Kidney (tissue), 14 donors: ENCODE measurements around the gene SLC12A9. TPM values are rescaled to one million over a fixed set of nuclear protein-coding genes. Genes with fewer than 3 reads are reported as not detected.

Experiments
- DNase-seq, 5 donors: peaks; one replicate each; pipeline ENCODE4 v3.0.0-alpha.2; 2013 to 2020
- FAIRE-seq: peaks from 2 replicates; lab custom pipeline; 2012; peaks lifted over from hg19 to GRCh38; lab: Jason Lieb, UNC
- H3K27ac ChIP-seq, 2 donors: one replicate each; pipeline ENCODE4 v1.7.0; 2013; ENCODE audit warnings: low read depth in 2 of 2, low read length in 2 of 2, inconsistent platforms in 1 of 2
- H3K27me3 ChIP-seq: one replicate; pipeline ENCODE4 v1.7.1; 2013; ENCODE audit warnings: low read length, inconsistent platforms; ENCODE audit not compliant: control insufficient read depth, insufficient read depth
- H3K36me3 ChIP-seq, 3 donors: one replicate each; pipeline versions ENCODE4 v1.7.0 to v1.7.1; 2013; ENCODE audit warnings: low read length in 3 of 3, control low read depth in 1 of 3, inconsistent platforms in 1 of 3; ENCODE audit not compliant: insufficient read depth in 3 of 3, control insufficient read depth in 2 of 3
- H3K4me1 ChIP-seq, 3 donors: one replicate each; pipeline versions ENCODE4 v1.7.0 to v1.7.1; 2013; ENCODE audit warnings: low read length in 3 of 3, inconsistent platforms in 1 of 3, low read depth in 1 of 3; ENCODE audit not compliant: control insufficient read depth in 2 of 3, insufficient read depth in 2 of 3
- H3K4me3 ChIP-seq, 3 donors: one replicate each; pipeline versions ENCODE4 v1.7.0 to v1.8.1; 2013; ENCODE audit warnings: low read length in 3 of 3, control low read depth in 1 of 3, inconsistent platforms in 1 of 3
- H3K9ac ChIP-seq, 3 donors: one replicate each; pipeline versions ENCODE4 v1.7.0 to v1.7.1; 2013; ENCODE audit warnings: low read length in 3 of 3, control low read depth in 1 of 3, inconsistent platforms in 1 of 3
- H3K9me3 ChIP-seq, 3 donors: one replicate each; pipeline versions ENCODE4 v1.7.0 to v1.7.1; 2013; ENCODE audit warnings: low read length in 3 of 3, control low read depth in 1 of 3, inconsistent platforms in 1 of 3; ENCODE audit not compliant: control insufficient read depth in 2 of 3, insufficient read depth in 1 of 3
- intact Hi-C: fragments of 100-400 bp; cut with DNase I; formaldehyde crosslinking; loops from one replicate; pipeline ENCODE4 v1.11.1; 2022
- polyA plus RNA-seq: library from polyadenylated mRNA; stranded (reverse); fragments of 350-450 nt; fragmentation: Illumina TruSeq; extraction: RNeasy Lipid Tissue Mini Kit (QIAGEN cat#74804); gene quantifications from one replicate; pipeline ENCODE4 v1.2.3, GENCODE V29; 2014; ENCODE audit warnings: low read depth, low replicate concordance; ENCODE audit not compliant: insufficient read depth
- total RNA-seq: library from RNA; stranded (reverse); fragmentation: NEBNext Ultra II Directional; extraction: Animal tissue kit (Norgen Biotek cat#: 25700); gene quantifications from one replicate; pipeline ENCODE4 v1.2.1, GENCODE V29; 2021
- TF ChIP-seq, protein P1 (sequence below): IDR thresholded peaks from 3 replicates; pipeline ENCODE4 v1.5.1; 2012; ENCODE audit warnings: mild to moderate bottlenecking, moderate library complexity, borderline replicate concordance; ENCODE audit not compliant: insufficient read depth; ENCODE audit errors: extremely low read depth
- donor health status: control.
- donor health status: control.
- donor health status: control.
- donor health status: control.
- donor health status: control.
- donor health status: DM: yes; HTN: yes; CAD: no.
- donor health status: Normal renal cell carcinoma (clear cell type).

SLC12A9 gene
- total and polyA plus RNA-seq, 2 donors from 2014 or later, result 19.7 to 29.9 TPM

GRCh38 chr7:100885440-100886141 lies 33.1 kb downstream of the SLC12A9 start:
- Histone ChIP-seq H3K4me1 (peaks cover 0 to 18% (median 4%) of the 10 kb centered on the region in 3 donors), H3K9ac (no peak overlapping the region), H3K27ac (no peak overlapping the region), H3K36me3 (peaks cover 16 to 69% (median 41%) of the 10 kb centered on the region in 3 donors), H3K9me3 (no peaks in the 10 kb centered on the region), H3K27me3 (no peaks in the 10 kb centered on the region), H3K4me3 (no peak overlapping the region)
- intact Hi-C loops, result no loop called here
- DNase-seq (peak in 1 of 5 donors; percentile 35), FAIRE-seq (no peak)
- TF ChIP-seq, protein P1, sequence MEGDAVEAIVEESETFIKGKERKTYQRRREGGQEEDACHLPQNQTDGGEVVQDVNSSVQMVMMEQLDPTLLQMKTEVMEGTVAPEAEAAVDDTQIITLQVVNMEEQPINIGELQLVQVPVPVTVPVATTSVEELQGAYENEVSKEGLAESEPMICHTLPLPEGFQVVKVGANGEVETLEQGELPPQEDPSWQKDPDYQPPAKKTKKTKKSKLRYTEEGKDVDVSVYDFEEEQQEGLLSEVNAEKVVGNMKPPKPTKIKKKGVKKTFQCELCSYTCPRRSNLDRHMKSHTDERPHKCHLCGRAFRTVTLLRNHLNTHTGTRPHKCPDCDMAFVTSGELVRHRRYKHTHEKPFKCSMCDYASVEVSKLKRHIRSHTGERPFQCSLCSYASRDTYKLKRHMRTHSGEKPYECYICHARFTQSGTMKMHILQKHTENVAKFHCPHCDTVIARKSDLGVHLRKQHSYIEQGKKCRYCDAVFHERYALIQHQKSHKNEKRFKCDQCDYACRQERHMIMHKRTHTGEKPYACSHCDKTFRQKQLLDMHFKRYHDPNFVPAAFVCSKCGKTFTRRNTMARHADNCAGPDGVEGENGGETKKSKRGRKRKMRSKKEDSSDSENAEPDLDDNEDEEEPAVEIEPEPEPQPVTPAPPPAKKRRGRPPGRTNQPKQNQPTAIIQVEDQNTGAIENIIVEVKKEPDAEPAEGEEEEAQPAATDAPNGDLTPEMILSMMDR, result no peak

GRCh38 chr7:100886142-100886935 lies 33.8 kb downstream of the SLC12A9 start:
- DNase-seq, result peak in 1 of 5 donors; percentile 37
- TF ChIP-seq, protein P1, result no peak
- H3K36me3 ChIP-seq, result peaks cover 16 to 65% (median 39%) of the 10 kb centered on the region in 3 donors
- FAIRE-seq, result no peak
- no peak overlapping the region for H3K9ac ChIP-seq
- H3K27ac ChIP-seq, result no peak overlapping the region
- H3K4me3 ChIP-seq, result no peak overlapping the region
- H3K4me1 ChIP-seq, result peaks cover 0 to 18% (median 4%) of the 10 kb centered on the region in 3 donors
- intact Hi-C loops, result no loop called here
- no peaks in the 10 kb centered on the region for H3K9me3 ChIP-seq
- H3K27me3 ChIP-seq, result no peaks in the 10 kb centered on the region

DNA sequence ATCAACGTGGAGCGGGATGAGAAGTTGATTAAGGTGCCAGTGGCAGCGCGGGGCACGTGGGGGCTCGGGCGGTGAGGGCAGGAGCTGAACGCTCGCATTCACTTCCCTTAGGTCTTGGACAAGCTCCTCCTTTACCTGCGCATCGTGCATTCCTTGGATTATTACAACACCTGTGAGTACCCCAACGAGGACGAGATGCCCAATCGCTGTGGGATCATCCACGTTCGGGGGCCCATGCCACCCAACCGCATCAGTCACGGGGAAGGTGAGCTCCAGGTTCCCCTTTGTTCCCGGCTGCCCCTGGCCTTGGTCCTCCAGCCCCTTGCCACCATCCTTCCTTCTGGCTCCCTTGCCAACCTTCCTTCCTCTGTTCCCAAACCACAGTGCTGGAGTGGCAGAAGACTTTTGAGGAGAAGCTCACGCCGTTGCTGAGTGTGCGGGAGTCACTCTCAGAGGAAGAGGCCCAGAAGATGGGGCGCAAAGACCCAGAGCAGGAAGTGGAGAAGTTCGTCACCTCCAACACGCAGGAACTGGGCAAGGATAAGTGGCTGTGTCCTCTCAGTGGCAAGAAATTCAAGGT lies 34.5 kb downstream of the SLC12A9 start:
- TF ChIP-seq, protein P1, result no peak
- H3K4me3 ChIP-seq, result no peak overlapping the region
- intact Hi-C loops, result no loop called here
- H3K27ac ChIP-seq, result peak overlapping the region in 1 of 2 donors; percentile 18
- DNase-seq (peak in 1 of 5 donors; percentile 37), FAIRE-seq (no peak)
- H3K4me1 ChIP-seq, result peaks cover 0 to 18% (median 4%) of the 10 kb centered on the region in 3 donors
- no peak overlapping the region for H3K9ac ChIP-seq
- peaks cover 16 to 58% (median 34%) of the 10 kb centered on the region in 3 donors for H3K36me3 ChIP-seq
- no peaks in the 10 kb centered on the region for H3K27me3 ChIP-seq
- no peaks in the 10 kb centered on the region for H3K9me3 ChIP-seq
